Bronchial epithelial cell (primary cell): ENCODE measurements around the gene SMAD7. TPM values are rescaled to one million over a fixed set of nuclear protein-coding genes. Genes with fewer than 3 reads are reported as not detected.

ENCODE experiments used
- DNase-seq: peaks from one replicate; pipeline ENCODE4 v3.0.0-alpha.2; 2010; ENCODE audit warnings: low read depth
- FAIRE-seq: peaks from 2 replicates; lab custom pipeline; 2011; peaks lifted over from hg19 to GRCh38; lab: Jason Lieb, UNC
- H3K27me3 ChIP-seq: 2 replicates; pipeline ENCODE4 v1.5.1; 2011; ENCODE audit warnings: low read length; ENCODE audit not compliant: control insufficient read depth, insufficient read depth
- H3K36me3 ChIP-seq: 2 replicates; pipeline ENCODE4 v1.5.1; 2011; ENCODE audit warnings: low read length; ENCODE audit not compliant: control insufficient read depth, insufficient read depth
- H3K4me3 ChIP-seq: 2 replicates; pipeline ENCODE4 v1.5.1; 2011; ENCODE audit warnings: mild to moderate bottlenecking, low read depth, low read length, control low read depth
- CTCF ChIP-seq: IDR thresholded peaks from 2 replicates; pipeline ENCODE4 v1.5.1; 2011; ENCODE audit warnings: mild to moderate bottlenecking, moderate library complexity, low read length, control low read depth, inconsistent platforms; ENCODE audit not compliant: insufficient read depth, severe bottlenecking
- total RNA-seq: library from RNA; depleted of rRNA; stranded (reverse); fragments of >200 nt; gene quantifications from 2 replicates; pipeline ENCODE4 v1.2.1, GENCODE V29; 2014

Gene SMAD7
- total RNA-seq, 1 donor from 2014 or later = 19.2 TPM

- H3K27me3 ChIP-seq = no peaks in the 10 kb centered on the region
- FAIRE-seq = no peak
- H3K4me3 ChIP-seq = no peak overlapping the region
- TF ChIP-seq CTCF = no peak
- DNase-seq = no peak
- peaks cover 6% of the 10 kb centered on the region for H3K36me3 ChIP-seq
These were observed 24.3 kb downstream of the SMAD7 start for GRCh38 chr18:48926420-48926857.

- Histone ChIP-seq H3K4me3 (no peak overlapping the region), H3K36me3 (peaks cover 16% of the 10 kb centered on the region), H3K27me3 (no peaks in the 10 kb centered on the region)
- no peak for TF ChIP-seq CTCF
- DNase-seq (no peak), FAIRE-seq (no peak)
These were observed 25.3 kb downstream of the SMAD7 start for GRCh38 chr18:48925491-48925780.

GRCh38 chr18:48924630-48925490 is 25.9 kb downstream of the SMAD7 start:
- no peak for DNase-seq
- Histone ChIP-seq H3K4me3 (no peak overlapping the region), H3K36me3 (peaks cover 19% of the 10 kb centered on the region), H3K27me3 (no peaks in the 10 kb centered on the region)
- TF ChIP-seq CTCF = no peak
- no peak for FAIRE-seq

GRCh38 chr18:48923746-48924629 is 26.8 kb downstream of the SMAD7 start:
- Histone ChIP-seq H3K36me3 (peaks cover 19% of the 10 kb centered on the region), H3K27me3 (no peaks in the 10 kb centered on the region), H3K4me3 (no peak overlapping the region)
- DNase-seq = peak; percentile 61
- peak; percentile 36 for FAIRE-seq
- TF ChIP-seq CTCF = no peak

- Histone ChIP-seq H3K36me3 (peaks cover 19% of the 10 kb centered on the region), H3K27me3 (no peaks in the 10 kb centered on the region), H3K4me3 (no peak overlapping the region)
- TF ChIP-seq CTCF = no peak
- FAIRE-seq (no peak), DNase-seq (no peak)
These were observed 27.7 kb downstream of the SMAD7 start for GRCh38 chr18:48922801-48923730.
